Erythroblast (primary cell): Measurements from ENCODE around the gene EPB41L1.

Source experiments
- GATA1 ChIP-seq: IDR thresholded peaks from 2 replicates; pipeline ENCODE4 v1.6.1; 2011; ENCODE audit warnings: low read depth, mild to moderate bottlenecking, control low read depth, low read length, moderate library complexity
- POLR2A ChIP-seq: IDR thresholded peaks from 2 replicates; pipeline ENCODE4 v1.6.1; 2011; ENCODE audit warnings: mild to moderate bottlenecking, low read length

GRCh38 chr20:36177716-36178115 lies 23.2 kb downstream of the EPB41L1 start:
- no peak for TF ChIP-seq POLR2A
- no peak for TF ChIP-seq GATA1
